HCT116 (cell line): ENCODE measurements around the gene ICAM1.

Experiments used
- CTCF ChIP-seq, 3 experiments: fragments of 200-600 bp in 1 of 3; sonication (generic) in 1 of 3; IDR thresholded peaks in 2 of 3; conservative IDR thresholded peaks in 1 of 3; 2 replicates each; pipeline ENCODE4 v1.5.1; 2012 to 2017; ENCODE audit warnings: low read depth in 2 of 3, low read length in 2 of 3, antibody characterized with exemption in 1 of 3, borderline replicate concordance in 1 of 3, control low read depth in 1 of 3, mild to moderate bottlenecking in 1 of 3, mixed read lengths in 1 of 3, mixed run types in 1 of 3, moderate library complexity in 1 of 3; ENCODE audit not compliant: insufficient read depth in 1 of 3
- ELF1 ChIP-seq: IDR thresholded peaks from 2 replicates; pipeline ENCODE4 v1.6.1; 2012; ENCODE audit warnings: low read depth, borderline replicate concordance
- EZH2 ChIP-seq: fragments of 200-600 bp; sonication (generic); IDR thresholded peaks from 2 replicates; pipeline ENCODE4 v1.6.1; 2017; ENCODE audit warnings: antibody characterized with exemption, mixed run types
- EZH2phosphoT487 ChIP-seq: fragments of 200-600 bp; IDR thresholded peaks from 2 replicates; pipeline ENCODE4 v1.6.1; 2018; ENCODE audit warnings: antibody characterized with exemption, borderline replicate concordance
- JUND ChIP-seq: IDR thresholded peaks from 2 replicates; pipeline ENCODE4 v1.6.1; 2012
- POLR2A ChIP-seq: IDR thresholded peaks from 2 replicates; pipeline ENCODE4 v1.7.0; 2011; ENCODE audit warnings: borderline replicate concordance; ENCODE audit not compliant: insufficient read depth, insufficient read length; ENCODE audit errors: extremely low read depth
- POLR2AphosphoS5 ChIP-seq: IDR thresholded peaks from 2 replicates; pipeline ENCODE4 v1.6.1; 2011; ENCODE audit warnings: mild to moderate bottlenecking, low read depth, low read length, moderate library complexity
- RAD21 ChIP-seq: IDR thresholded peaks from 2 replicates; pipeline ENCODE4 v1.6.1; 2012; ENCODE audit warnings: low read depth, mild to moderate bottlenecking
- SRF ChIP-seq: IDR thresholded peaks from 2 replicates; pipeline ENCODE4 v1.6.1; 2012; ENCODE audit warnings: low read depth
- TCF7L2 ChIP-seq: IDR thresholded peaks from 2 replicates; pipeline ENCODE4 v1.7.0; 2011; ENCODE audit warnings: borderline replicate concordance, inconsistent platforms; ENCODE audit not compliant: insufficient read depth, insufficient read length; ENCODE audit errors: extremely low read depth
- ZNF274 ChIP-seq: fragments of 200-500 bp; sonication (Bioruptor generic); IDR thresholded peaks from 2 replicates; pipeline ENCODE4 v1.6.1; 2014; ENCODE audit warnings: mild to moderate bottlenecking, low read depth, low read length, inconsistent platforms
- TF ChIP-seq, protein P1 (sequence below): IDR thresholded peaks from 2 replicates; pipeline ENCODE4 v1.6.1; 2012

DNA sequence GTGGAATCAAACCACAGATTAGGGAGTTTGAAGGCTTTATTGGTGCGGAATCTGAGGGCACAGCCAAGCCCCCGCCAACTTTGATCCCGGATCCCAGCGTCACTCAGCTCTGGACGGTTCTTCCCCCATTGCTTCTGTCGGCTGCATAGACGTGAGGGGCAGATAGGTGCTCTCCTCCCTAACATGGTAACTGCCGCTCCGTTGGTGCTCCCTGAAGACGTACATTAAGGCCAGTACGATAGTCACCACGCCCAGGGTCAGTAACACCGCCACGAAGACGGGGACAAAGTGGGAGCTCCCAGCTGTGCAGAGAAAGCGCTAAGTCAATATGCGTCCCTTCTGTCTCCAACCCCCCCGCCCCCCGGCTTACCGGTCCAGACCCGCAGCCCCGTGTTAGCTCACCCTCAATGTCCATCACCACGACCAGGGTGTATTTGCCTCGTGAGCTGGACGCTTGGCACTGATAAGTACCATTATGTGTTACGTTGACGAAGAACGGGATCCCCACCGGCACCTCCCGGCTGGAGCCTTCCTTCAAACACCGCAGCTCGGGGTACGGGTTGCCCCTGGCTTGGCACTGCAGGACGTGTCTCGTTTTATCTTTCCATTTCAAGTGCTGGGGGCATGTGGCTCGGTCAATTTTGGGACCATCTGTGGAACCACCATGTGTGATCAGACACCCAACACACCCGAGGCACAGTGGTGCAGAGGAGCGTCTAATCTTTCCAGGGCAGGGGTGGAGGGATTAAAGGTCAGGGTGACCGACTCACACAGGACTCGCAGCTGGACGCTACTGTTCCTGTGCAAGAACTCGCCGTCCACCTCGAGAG, 63.1 kb downstream of the ICAM1 start:
- TF ChIP-seq CTCF (IDR thresholded peaks at IDR 0.05 in 2 of 3, conservative IDR thresholded peaks at IDR 0.05 in 1 of 3; ENCODE audit: borderline replicate concordance in 1 of 3, insufficient read depth in 1 of 3, low read depth in 2 of 3, low read length in 2 of 3): no peak
- TF ChIP-seq POLR2A: no peak
- TF ChIP-seq EZH2phosphoT487: no peak
- TF ChIP-seq POLR2AphosphoS5: no peak
- no peak for TF ChIP-seq EZH2
- no peak for TF ChIP-seq SRF
- no peak for TF ChIP-seq RAD21
- no peak for TF ChIP-seq TCF7L2
- no peak for TF ChIP-seq ZNF274
- TF ChIP-seq JUND: no peak
- TF ChIP-seq, protein P1, sequence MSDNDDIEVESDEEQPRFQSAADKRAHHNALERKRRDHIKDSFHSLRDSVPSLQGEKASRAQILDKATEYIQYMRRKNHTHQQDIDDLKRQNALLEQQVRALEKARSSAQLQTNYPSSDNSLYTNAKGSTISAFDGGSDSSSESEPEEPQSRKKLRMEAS: no peak
- no peak for TF ChIP-seq ELF1
